ENCODE data around the gene UTP4.

Gene UTP4

GRCh38 chr16:69166946-69167930 is 34.8 kb downstream of the UTP4 start:
- no peak overlapping the region for H3K4me3 Mint-ChIP-seq
- no peaks in the 10 kb centered on the region for H3K27me3 Mint-ChIP-seq (ENCODE audit: low read depth)
- peaks cover 20% of the 10 kb centered on the region for H3K4me1 Mint-ChIP-seq (ENCODE audit: low read depth)
- no peaks in the 10 kb centered on the region for H3K9me3 Mint-ChIP-seq
- peaks cover 45% of the 10 kb centered on the region for H3K36me3 Mint-ChIP-seq (ENCODE audit: low read depth)
- H3K27ac Mint-ChIP-seq = peak overlapping the region; percentile 67

GRCh38 chr16:69169051-69169450 is 36.6 kb downstream of the UTP4 start:
- Mint-ChIP-seq H3K4me1 (ENCODE audit: low read depth) (peaks cover 25% of the 10 kb centered on the region), H3K9me3 (no peaks in the 10 kb centered on the region)

GRCh38 chr16:69169607-69170352 is 37.3 kb downstream of the UTP4 start:
- no peak overlapping the region for H3K4me3 Mint-ChIP-seq
- peaks cover 25% of the 10 kb centered on the region for H3K4me1 Mint-ChIP-seq (ENCODE audit: low read depth)
- no peak overlapping the region for H3K27ac Mint-ChIP-seq

More at GRCh38 chr16:69169051-69169450, 36.6 kb downstream of the UTP4 start:
- H3K36me3 Mint-ChIP-seq (ENCODE audit: low read depth) = peaks cover 37% of the 10 kb centered on the region
- H3K4me3 Mint-ChIP-seq = no peak overlapping the region
- H3K27ac Mint-ChIP-seq = no peak overlapping the region
- H3K27me3 Mint-ChIP-seq (ENCODE audit: low read depth) = no peaks in the 10 kb centered on the region

GRCh38 chr16:69171325-69172084 is 39.1 kb downstream of the UTP4 start:
- Mint-ChIP-seq H3K27me3 (ENCODE audit: low read depth) (no peaks in the 10 kb centered on the region), H3K4me1 (ENCODE audit: low read depth) (peaks cover 18% of the 10 kb centered on the region), H3K9me3 (no peaks in the 10 kb centered on the region), H3K4me3 (no peak overlapping the region), H3K27ac (no peak overlapping the region), H3K36me3 (ENCODE audit: low read depth) (peaks cover 24% of the 10 kb centered on the region)

More at GRCh38 chr16:69169607-69170352, 37.3 kb downstream of the UTP4 start:
- H3K27me3 Mint-ChIP-seq (ENCODE audit: low read depth) = no peaks in the 10 kb centered on the region
- H3K36me3 Mint-ChIP-seq (ENCODE audit: low read depth) = peaks cover 35% of the 10 kb centered on the region
- no peaks in the 10 kb centered on the region for H3K9me3 Mint-ChIP-seq

- Mint-ChIP-seq H3K9me3 (no peaks in the 10 kb centered on the region), H3K27ac (no peak overlapping the region), H3K4me3 (no peak overlapping the region), H3K4me1 (ENCODE audit: low read depth) (peaks cover 11% of the 10 kb centered on the region), H3K36me3 (ENCODE audit: low read depth) (peaks cover 8% of the 10 kb centered on the region), H3K27me3 (ENCODE audit: low read depth) (no peaks in the 10 kb centered on the region)
Measured at GRCh38 chr16:69176033-69176800, 43.8 kb downstream of the UTP4 start.

- no peak overlapping the region for H3K4me3 Mint-ChIP-seq
- peaks cover 8% of the 10 kb centered on the region for H3K4me1 Mint-ChIP-seq (ENCODE audit: low read depth)
Measured at GRCh38 chr16:69179328-69180010, 47.0 kb downstream of the UTP4 start.

GRCh38 chr16:69180011-69180338 is 47.5 kb downstream of the UTP4 start:
- Mint-ChIP-seq H3K9me3 (no peaks in the 10 kb centered on the region), H3K4me1 (ENCODE audit: low read depth) (peaks cover 11% of the 10 kb centered on the region), H3K27me3 (ENCODE audit: low read depth) (no peaks in the 10 kb centered on the region), H3K27ac (no peak overlapping the region), H3K36me3 (ENCODE audit: low read depth) (peaks cover 4% of the 10 kb centered on the region), H3K4me3 (no peak overlapping the region)

More at GRCh38 chr16:69179328-69180010, 47.0 kb downstream of the UTP4 start:
- peak overlapping the region; percentile 61 for H3K27ac Mint-ChIP-seq
- no peaks in the 10 kb centered on the region for H3K27me3 Mint-ChIP-seq (ENCODE audit: low read depth)
- peaks cover 4% of the 10 kb centered on the region for H3K36me3 Mint-ChIP-seq (ENCODE audit: low read depth)
- no peaks in the 10 kb centered on the region for H3K9me3 Mint-ChIP-seq

- Mint-ChIP-seq H3K9me3 (no peaks in the 10 kb centered on the region), H3K4me3 (no peak overlapping the region), H3K27ac (no peak overlapping the region), H3K27me3 (ENCODE audit: low read depth) (no peaks in the 10 kb centered on the region), H3K4me1 (ENCODE audit: low read depth) (peaks cover 20% of the 10 kb centered on the region), H3K36me3 (ENCODE audit: low read depth) (peaks cover 4% of the 10 kb centered on the region)
Measured at GRCh38 chr16:69182730-69183416, 50.4 kb downstream of the UTP4 start.

GRCh38 chr16:69186642-69187445 is 54.4 kb downstream of the UTP4 start, which contains the start of gene SNTB2:
Gene SNTB2 (plus strand): TSS chr16:69187164. CDS start chr16:69187167, 3 bp downstream.
- Mint-ChIP-seq H3K9me3 (no peaks in the 10 kb centered on the region), H3K27me3 (ENCODE audit: low read depth) (no peaks in the 10 kb centered on the region), H3K4me1 (ENCODE audit: low read depth) (peaks cover 35% of the 10 kb centered on the region), H3K4me3 (peak within 1 kb of the TSS; percentile 96), H3K36me3 (ENCODE audit: low read depth) (peaks cover 7% of the 10 kb centered on the region), H3K27ac (peak within 1 kb of the TSS; percentile 99)

- H3K4me3 Mint-ChIP-seq = peak overlapping the region; percentile 80
- H3K27ac Mint-ChIP-seq = peak overlapping the region; percentile 68
- H3K9me3 Mint-ChIP-seq = no peaks in the 10 kb centered on the region
- H3K27me3 Mint-ChIP-seq (ENCODE audit: low read depth) = no peaks in the 10 kb centered on the region
- peaks cover 35% of the 10 kb centered on the region for H3K4me1 Mint-ChIP-seq (ENCODE audit: low read depth)
- H3K36me3 Mint-ChIP-seq (ENCODE audit: low read depth) = peaks cover 9% of the 10 kb centered on the region
Measured at GRCh38 chr16:69187446-69188235, 55.2 kb downstream of the UTP4 start.

GRCh38 chr16:69188236-69188549 is 55.7 kb downstream of the UTP4 start:
- peaks cover 9% of the 10 kb centered on the region for H3K36me3 Mint-ChIP-seq (ENCODE audit: low read depth)
- H3K9me3 Mint-ChIP-seq = no peaks in the 10 kb centered on the region
- H3K27ac Mint-ChIP-seq = peak overlapping the region; percentile 68
- no peaks in the 10 kb centered on the region for H3K27me3 Mint-ChIP-seq (ENCODE audit: low read depth)
- peaks cover 35% of the 10 kb centered on the region for H3K4me1 Mint-ChIP-seq (ENCODE audit: low read depth)
- H3K4me3 Mint-ChIP-seq = peak overlapping the region; percentile 80

- Mint-ChIP-seq H3K4me3 (peak overlapping the region; percentile 80), H3K9me3 (no peaks in the 10 kb centered on the region), H3K36me3 (ENCODE audit: low read depth) (peaks cover 9% of the 10 kb centered on the region), H3K27ac (no peak overlapping the region), H3K4me1 (ENCODE audit: low read depth) (peaks cover 35% of the 10 kb centered on the region), H3K27me3 (ENCODE audit: low read depth) (no peaks in the 10 kb centered on the region)
Measured at GRCh38 chr16:69188716-69189115, 56.3 kb downstream of the UTP4 start.
